ENCODE data around the gene PROCA1.

Gene PROCA1

GRCh38 chr17:28755486-28755885 is 43.8 kb upstream of the PROCA1 start:
- DNase-seq = no peak
- TF ChIP-seq CTCF (IDR thresholded peaks at IDR 0.05; ENCODE audit: low read depth, low read length) = no peak
- Histone ChIP-seq H3K27me3 (ENCODE audit: insufficient read depth, low read depth, severe bottlenecking) (no peaks in the 10 kb centered on the region), H3K4me3 (ENCODE audit: low read depth, low read length) (no peak overlapping the region), H3K9me3 (ENCODE audit: severe bottlenecking) (no peaks in the 10 kb centered on the region), H3K36me3 (peaks cover 59% of the 10 kb centered on the region), H3K27ac (no peak overlapping the region)

- no peak for TF ChIP-seq CTCF (IDR thresholded peaks at IDR 0.05; ENCODE audit: low read depth, low read length)
- H3K36me3 ChIP-seq = peaks cover 66% of the 10 kb centered on the region
Measured at GRCh38 chr17:28751600-28752366, 40.1 kb upstream of the PROCA1 start.

DNA sequence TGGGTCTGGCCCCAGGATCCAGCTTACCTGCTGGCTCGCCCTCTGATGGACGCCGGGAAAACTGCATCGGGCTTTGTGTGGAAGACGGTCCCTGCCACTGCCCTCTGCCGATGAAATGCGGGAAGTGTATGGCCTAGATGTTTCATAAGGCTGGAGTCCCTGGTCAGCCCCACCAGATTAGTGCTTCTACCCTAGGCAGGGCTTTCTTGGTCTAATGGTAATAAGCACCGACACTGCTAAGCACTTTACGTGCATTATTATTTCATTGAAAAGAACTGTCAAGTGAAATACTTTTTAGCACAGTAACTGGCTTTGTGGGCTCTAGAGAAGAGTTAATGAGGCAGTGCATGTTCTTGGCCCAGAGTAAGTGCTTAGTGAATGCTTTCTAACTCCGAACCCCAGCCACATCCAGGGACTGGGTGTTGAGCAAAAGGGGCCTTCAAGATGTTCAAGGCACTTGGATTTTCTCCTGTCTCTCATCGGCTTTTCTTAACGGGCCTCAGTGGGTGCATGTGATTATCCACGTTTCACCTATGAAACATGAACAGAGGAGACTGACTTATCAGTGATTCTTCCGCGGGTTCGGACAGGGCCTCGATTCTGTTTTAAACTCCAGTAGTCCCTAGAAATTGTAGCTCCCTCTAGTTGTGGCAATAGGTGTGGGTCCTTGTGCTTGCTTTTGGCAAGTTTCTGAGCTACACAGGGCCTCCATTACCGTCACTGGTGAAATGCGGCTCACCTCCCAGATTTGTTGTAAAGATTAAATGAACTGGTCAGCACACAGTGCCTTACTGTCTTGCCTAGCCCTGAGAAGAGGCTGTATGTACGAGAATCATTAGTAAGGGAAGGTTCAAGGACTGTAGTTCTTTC is 38.7 kb upstream of the PROCA1 start:
- TF ChIP-seq CTCF (IDR thresholded peaks at IDR 0.05; ENCODE audit: low read depth, low read length) = peak; percentile 99
- Histone ChIP-seq H3K9me3 (ENCODE audit: severe bottlenecking) (no peaks in the 10 kb centered on the region), H3K27me3 (ENCODE audit: insufficient read depth, low read depth, severe bottlenecking) (no peaks in the 10 kb centered on the region), H3K36me3 (peaks cover 75% of the 10 kb centered on the region), H3K27ac (peak overlapping the region; percentile 48), H3K4me3 (ENCODE audit: low read depth, low read length) (no peak overlapping the region)
- peak; percentile 94 for DNase-seq

More at GRCh38 chr17:28751600-28752366, 40.1 kb upstream of the PROCA1 start:
- Histone ChIP-seq H3K9me3 (ENCODE audit: severe bottlenecking) (no peaks in the 10 kb centered on the region), H3K27me3 (ENCODE audit: insufficient read depth, low read depth, severe bottlenecking) (no peaks in the 10 kb centered on the region), H3K4me3 (ENCODE audit: low read depth, low read length) (no peak overlapping the region), H3K27ac (no peak overlapping the region)
- DNase-seq = no peak

- no peaks in the 10 kb centered on the region for H3K27me3 ChIP-seq (ENCODE audit: insufficient read depth, low read depth, severe bottlenecking)
- H3K9me3 ChIP-seq (ENCODE audit: severe bottlenecking) = no peaks in the 10 kb centered on the region
- no peak for DNase-seq
- no peak overlapping the region for H3K4me3 ChIP-seq (ENCODE audit: low read depth, low read length)
- TF ChIP-seq CTCF (IDR thresholded peaks at IDR 0.05; ENCODE audit: low read depth, low read length) = no peak
- peaks cover 78% of the 10 kb centered on the region for H3K36me3 ChIP-seq
- peak overlapping the region; percentile 48 for H3K27ac ChIP-seq
Measured at GRCh38 chr17:28749516-28750177, 38.0 kb upstream of the PROCA1 start.

- Histone ChIP-seq H3K9me3 (ENCODE audit: severe bottlenecking) (no peaks in the 10 kb centered on the region), H3K27ac (peak overlapping the region; percentile 93; the same call in 1 of the 2 replicates), H3K4me3 (ENCODE audit: low read depth, low read length) (no peak overlapping the region), H3K27me3 (ENCODE audit: insufficient read depth, low read depth, severe bottlenecking) (no peaks in the 10 kb centered on the region), H3K36me3 (peaks cover 82% of the 10 kb centered on the region)
- no peak for DNase-seq
- TF ChIP-seq CTCF (IDR thresholded peaks at IDR 0.05; ENCODE audit: low read depth, low read length) = no peak
Measured at GRCh38 chr17:28748852-28749515, 37.3 kb upstream of the PROCA1 start.

Data from WERI-Rb-1 (cell line).